Measurements from ENCODE around the gene HOXA1. TPM values are rescaled to one million over a fixed set of nuclear protein-coding genes. Genes with fewer than 3 reads are reported as not detected.

HOXA1 gene
- total and polyA plus RNA-seq, 2 of the 4 experiments (the other 2 are of a cell fraction): 0.54 to 1.8 TPM

- TF ChIP-seq ELK1 (IDR thresholded peaks at IDR 0.05; ENCODE audit: borderline replicate concordance, low read depth, low read length) (no peak), MAFK (IDR thresholded peaks at IDR 0.05; ENCODE audit: low read depth, low read length) (no peak), CHD1 (IDR thresholded peaks at IDR 0.05; ENCODE audit: low read depth, low read length) (0 out of 2 replicates have a peak, but pooled peaks have one; percentile 27), RAD21 (IDR thresholded peaks at IDR 0.05; ENCODE audit: low read length) (peak; percentile 36; the same call in 1 of the 2 replicates)
Observed at GRCh38 chr7:27095897-27096767, at the start of gene HOXA1 (continued).

Measured in IMR-90 (cell line).